HG02884 (cell line): ENCODE measurements around the gene PLEKHG1.
A peak's percentile ranks its signal among the peaks of the same experiment; 100 is the strongest.

ENCODE experiments used
- ATAC-seq: cut with Tn5 transposase; IDR thresholded peaks from one replicate; pipeline ENCODE4 v1.9.1; 2021; ENCODE audit warnings: mild to moderate bottlenecking, moderate library complexity; ENCODE audit not compliant: unreplicated experiment

Gene PLEKHG1

DNA sequence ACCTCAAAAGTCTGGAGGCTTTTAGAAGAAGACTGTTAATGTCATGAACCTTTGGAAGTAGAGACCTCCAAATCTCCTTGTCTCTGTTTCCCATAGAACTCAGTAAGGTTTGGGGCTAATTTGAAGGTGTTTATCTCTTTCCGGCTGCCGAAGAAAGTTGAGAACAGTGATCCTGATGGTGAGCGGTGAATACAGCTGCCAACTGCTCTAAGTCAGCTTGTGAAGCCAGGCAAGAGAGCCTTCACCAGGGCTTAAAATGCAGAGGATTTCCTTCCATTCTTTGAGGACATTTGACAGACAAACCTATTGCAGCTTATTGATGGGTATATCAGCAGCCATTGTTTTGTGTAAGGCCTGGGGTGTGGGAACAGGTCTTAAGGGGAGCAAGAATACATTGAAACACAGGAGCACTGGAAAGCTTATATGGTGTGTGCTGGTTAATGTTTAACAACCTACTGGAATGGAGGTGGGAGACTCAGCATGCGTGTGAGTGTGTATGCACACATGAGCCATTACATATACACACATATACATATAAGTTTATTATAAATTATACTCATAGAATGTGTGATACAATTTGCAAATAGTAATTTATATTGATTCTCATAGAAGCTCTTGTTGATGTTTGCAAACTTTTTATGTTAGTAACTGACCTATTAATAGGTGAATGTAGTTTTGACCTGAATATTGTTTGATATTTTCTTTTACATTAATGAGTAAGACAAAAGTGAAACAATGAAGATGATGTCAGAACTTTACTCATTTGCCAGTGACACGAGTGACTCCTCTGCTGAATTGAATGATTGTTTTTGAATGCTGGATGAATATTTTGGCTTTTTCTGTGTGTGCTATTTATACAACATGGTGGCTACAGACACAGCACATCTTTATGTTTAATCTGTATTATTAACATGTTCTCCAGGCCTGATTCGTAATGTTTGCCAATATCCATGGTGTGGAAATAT lies 18.1 kb downstream of the PLEKHG1 start:
- no peak for ATAC-seq

DNA sequence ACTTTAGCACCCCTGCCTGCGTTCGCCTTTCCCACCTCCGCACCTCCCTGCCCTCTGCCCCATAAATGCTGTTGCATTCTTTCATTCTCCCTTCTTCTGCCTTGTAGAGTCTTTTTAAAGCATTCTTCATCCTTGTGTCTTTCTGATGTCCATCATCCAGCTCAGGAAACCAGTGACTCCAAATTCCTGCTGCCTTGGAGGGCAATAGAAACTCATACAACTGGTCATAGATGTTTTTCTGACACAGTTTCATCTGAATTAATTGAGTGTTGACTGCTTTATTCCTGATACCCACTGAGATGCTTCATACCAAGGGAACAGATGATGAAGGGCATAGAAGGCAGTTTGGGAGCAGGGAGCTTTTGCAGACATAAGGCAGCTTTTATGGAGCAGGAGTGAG lies 19.6 kb downstream of the PLEKHG1 start:
- ATAC-seq, result no peak

- no peak for ATAC-seq
These were observed 20.6 kb downstream of the PLEKHG1 start for GRCh38 chr6:150620244-150620643.

- no peak for ATAC-seq
These were observed 21.1 kb downstream of the PLEKHG1 start for GRCh38 chr6:150620763-150621162.

GRCh38 chr6:150622476-150622875 lies 22.8 kb downstream of the PLEKHG1 start:
- no peak for ATAC-seq

DNA sequence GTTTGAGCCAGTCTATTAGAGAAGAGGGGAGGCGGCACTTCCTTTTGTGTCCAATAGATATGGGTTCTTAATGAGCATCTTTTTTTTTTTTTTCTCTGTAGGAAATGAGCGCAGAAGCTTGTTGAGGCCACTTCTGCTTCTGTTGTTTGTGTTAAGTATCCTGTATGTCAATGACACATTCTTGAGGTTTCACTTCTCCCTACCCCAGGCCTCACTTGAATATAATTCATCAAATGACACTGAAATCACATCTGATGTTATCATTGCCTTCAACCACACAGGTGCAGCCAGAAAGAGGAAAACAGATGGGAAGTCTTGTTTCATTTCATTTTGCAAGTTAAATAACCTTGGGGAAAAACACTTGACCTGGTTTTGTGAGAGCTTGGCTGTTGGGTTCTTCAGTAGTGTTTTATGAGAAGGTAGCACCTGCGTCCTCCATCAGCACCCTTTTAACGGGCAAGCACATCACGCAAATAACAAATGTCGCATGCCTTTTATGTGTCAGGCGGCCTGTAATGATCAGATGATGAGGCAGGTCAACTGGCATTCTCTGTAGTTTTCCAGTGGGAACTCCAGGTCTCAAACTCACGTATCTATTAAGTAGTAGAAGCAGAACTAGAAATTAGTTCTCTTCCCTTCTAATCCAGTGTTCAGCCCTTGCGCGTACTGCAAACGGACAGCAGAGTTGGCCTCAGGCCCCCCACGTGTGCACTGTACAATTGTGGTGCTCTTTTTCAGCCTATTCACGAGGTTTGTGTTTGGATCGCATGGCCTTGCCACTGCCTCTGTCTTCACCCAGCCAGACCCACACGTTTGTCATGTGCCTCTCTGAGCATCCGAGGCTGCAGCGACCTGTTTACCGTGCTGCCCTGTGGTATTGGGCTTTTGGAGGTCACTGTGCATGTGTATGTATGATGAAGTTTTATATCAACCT lies 23.5 kb downstream of the PLEKHG1 start:
- ATAC-seq, result peak; percentile 98

- ATAC-seq, result no peak
These were observed 24.5 kb downstream of the PLEKHG1 start for GRCh38 chr6:150624191-150624590.

GRCh38 chr6:150625927-150626326 lies 26.2 kb downstream of the PLEKHG1 start:
- ATAC-seq, result no peak

GRCh38 chr6:150627154-150627553 lies 27.5 kb downstream of the PLEKHG1 start:
- no peak for ATAC-seq

DNA sequence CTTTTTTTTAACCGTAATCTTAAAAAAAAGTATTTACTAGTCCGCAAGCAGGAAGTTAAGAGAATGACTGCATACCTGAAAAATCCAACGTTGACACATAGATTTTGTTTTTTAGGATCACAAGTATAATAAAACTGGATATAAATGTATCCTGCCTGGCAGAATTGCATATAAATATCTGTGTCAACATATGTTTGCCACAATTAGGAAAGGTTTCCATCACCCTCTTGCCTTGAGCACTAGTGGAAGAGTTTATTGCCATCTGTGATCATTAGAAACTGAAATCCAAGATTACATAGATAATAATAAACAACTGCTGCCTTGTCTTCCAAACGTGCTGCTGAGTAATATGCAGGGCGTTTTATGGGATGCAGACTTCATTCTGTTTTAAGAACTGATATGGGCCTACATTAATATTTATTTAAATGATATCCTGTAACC lies 27.9 kb downstream of the PLEKHG1 start:
- ATAC-seq, result no peak

DNA sequence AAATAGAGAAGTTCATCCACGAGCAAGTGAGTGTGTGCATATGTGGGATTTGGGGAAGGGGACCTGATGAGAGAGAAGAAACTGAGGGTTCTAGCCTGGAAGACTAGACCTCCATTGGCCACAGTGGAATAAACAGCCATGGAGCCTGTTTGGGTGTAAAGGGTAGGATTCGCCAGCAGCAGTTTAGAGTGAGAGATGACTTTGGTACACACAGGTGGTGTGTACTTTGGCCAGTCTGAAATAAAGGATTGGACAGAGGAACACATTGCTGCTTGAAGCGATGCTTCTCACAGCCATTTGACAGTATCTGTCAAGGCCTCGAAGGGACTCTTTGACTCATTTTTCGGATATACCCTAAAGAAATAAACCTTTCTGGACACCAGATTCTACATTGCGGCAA lies 29.2 kb downstream of the PLEKHG1 start:
- no peak for ATAC-seq

DNA sequence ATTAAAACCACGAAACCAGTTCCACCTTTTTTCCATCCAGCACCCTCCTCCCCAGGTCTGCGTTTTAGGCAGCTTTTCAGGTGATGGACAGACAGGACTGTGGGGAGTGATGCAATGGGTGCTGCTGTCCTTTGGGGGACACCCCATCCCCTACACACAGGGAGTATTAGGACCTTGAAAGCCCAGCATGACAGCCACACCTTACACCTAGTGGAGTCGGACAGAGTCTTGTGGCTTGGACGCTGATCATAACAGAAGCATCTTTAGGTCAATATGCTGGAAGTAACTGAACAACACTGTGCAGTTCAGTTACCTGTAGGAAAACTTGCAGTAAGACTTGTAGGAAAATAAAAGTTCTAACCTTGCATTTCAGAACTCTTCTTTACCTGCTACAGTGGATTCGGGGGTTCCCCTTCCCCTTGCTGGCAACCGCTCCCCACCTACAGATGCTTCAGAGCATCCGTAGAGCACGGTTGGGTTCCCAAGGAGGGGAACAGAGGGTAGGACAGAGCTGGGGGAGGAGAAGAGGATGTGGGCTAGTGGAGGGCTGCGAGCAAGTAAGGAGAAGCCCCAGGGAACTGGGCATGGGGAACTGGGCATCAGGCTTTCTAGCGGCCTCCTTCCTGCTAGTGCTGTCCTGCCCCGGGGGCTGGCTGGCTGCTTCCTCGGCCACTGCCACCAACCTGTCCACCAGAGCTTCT lies 31.7 kb downstream of the PLEKHG1 start:
- peak; percentile 43 for ATAC-seq

- no peak for ATAC-seq
These were observed 32.4 kb downstream of the PLEKHG1 start for GRCh38 chr6:150631984-150632642.

GRCh38 chr6:150632785-150633485 lies 33.2 kb downstream of the PLEKHG1 start:
- peak; percentile 44 for ATAC-seq

DNA sequence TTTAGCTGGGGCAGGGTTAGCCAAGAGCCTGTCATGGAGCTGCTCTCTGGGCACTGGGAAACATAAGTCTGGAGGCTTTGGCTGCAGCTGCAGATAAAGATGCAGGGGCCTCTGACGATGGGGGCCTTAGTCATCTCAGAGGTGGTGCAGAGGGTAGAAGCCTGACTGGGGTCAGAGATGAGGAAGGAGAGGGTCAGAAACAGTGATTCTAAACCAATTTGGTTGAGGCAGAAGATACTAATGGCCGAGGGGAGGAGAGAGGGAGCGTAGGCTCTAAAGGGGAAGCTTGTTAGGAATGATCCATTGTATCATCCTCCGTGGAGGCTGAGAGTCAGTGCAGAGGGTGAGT lies 33.8 kb downstream of the PLEKHG1 start:
- ATAC-seq, result peak; percentile 14

DNA sequence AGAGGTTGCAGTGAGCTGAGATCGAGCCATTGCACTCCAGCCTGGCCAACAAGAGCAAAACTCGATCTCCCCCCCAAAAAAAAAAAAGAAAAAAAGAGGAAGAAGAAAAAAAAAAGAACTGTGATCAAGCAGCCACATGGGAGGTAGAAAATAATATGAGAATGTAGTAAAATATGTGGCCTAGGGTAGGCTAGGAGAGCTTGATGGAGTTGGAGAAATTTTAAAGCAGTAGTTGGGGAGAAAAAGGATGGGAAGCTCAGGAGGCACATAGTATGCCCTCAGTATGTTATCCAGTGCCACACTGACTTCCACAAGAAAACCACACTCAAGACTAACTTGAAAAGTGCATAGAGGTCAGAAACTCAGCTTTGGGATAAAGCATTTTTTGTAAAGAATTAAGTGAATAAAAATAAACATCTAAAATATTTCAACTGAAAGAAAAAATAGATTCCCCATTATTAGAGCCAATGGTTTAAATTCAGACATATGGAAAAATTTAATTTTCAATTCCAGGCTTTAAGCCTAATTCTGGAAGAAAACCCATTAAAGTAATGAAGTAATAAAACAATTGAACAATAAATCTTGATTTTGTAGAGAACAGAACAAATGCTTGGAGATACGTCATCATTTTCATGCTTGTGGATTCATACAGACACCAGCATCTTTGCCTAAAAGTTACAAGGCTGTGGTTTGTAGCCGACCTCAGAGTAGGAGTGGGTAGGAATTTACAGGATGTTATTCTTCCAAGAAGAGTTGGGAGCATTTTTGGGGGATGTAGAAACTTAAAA lies 34.7 kb downstream of the PLEKHG1 start:
- ATAC-seq, result no peak

GRCh38 chr6:150634964-150635292 lies 35.2 kb downstream of the PLEKHG1 start:
- ATAC-seq, result no peak

DNA sequence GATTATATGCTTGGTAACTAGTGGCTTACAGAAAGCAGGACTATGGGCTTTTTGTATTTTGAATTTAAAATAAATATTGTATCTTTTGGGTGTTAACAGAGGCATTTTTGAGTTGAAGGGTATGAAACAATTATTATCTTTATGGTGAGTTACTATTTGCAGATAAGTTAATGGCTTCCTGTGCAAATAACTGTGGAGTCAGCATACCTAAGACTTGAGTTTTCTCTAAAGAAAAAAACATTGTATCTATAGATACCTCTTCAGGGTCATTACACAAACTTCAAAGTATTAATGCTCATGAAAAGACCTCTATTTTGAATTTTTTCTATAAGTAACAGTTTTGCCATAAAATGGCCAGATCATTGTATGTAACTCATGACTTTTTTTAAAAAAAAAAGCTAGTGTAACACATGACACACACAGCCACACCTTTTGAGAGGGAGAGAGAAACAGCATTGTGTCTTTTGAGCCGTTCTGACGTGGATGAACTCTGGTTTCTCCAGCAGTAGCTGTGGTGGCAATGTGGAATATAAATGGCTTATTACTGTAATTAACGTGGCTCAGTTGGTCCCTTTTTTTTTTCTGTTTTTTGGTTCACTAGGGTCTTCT lies 36.3 kb downstream of the PLEKHG1 start:
- ATAC-seq, result no peak

GRCh38 chr6:150636808-150637207 lies 37.1 kb downstream of the PLEKHG1 start:
- no peak for ATAC-seq
